Tibial nerve (tissue), 4 donors: ENCODE results near the gene NDST1.
A peak's percentile ranks its signal among the peaks of the same experiment; 100 is the strongest.

ENCODE experiments used
- EP300 ChIP-seq, 2 donors: sonication (generic); formaldehyde crosslinking; IDR thresholded peaks; one replicate each; pipeline ENCODE4 v1.6.1; 2017; ENCODE audit warnings: antibody characterized with exemption in 2 of 2, mild to moderate bottlenecking in 1 of 2
- POLR2A ChIP-seq, 2 donors: fragments of 450-650 bp; IDR thresholded peaks; one replicate each; pipeline ENCODE4 v1.6.1; 2017; ENCODE audit warnings: antibody characterized with exemption in 2 of 2, mild to moderate bottlenecking in 2 of 2, moderate library complexity in 2 of 2
- TF ChIP-seq, protein P1 (sequence below), 5 experiments: fragments of 200-600 bp in 3 of 5; fragments of 450-650 bp in 2 of 5; sonication (generic) in 3 of 5; IDR thresholded peaks; one replicate each; pipeline ENCODE4 v1.5.1; 2016 to 2019; ENCODE audit warnings: antibody characterized with exemption in 5 of 5, mild to moderate bottlenecking in 3 of 5, moderate library complexity in 2 of 5

DNA sequence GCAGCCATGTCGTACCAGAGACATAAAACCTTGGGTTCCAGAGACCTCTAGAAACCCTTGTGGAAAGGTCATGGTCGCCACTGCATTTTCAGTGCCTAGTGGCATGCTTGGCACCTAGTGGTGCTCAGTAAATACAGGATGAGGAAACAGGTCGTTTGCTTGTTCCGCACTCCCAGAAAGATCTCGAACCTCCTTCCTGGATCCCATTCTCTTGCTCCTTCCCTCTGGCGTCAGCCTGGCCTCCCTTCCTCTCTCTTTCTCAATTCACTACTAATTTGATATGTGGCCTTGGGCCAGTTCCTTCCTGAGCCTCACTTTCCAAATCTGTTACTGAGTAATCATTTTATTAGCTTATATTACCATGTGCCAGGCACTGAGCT, 4.4 kb downstream of the NDST1 start:
- TF ChIP-seq, protein P1, sequence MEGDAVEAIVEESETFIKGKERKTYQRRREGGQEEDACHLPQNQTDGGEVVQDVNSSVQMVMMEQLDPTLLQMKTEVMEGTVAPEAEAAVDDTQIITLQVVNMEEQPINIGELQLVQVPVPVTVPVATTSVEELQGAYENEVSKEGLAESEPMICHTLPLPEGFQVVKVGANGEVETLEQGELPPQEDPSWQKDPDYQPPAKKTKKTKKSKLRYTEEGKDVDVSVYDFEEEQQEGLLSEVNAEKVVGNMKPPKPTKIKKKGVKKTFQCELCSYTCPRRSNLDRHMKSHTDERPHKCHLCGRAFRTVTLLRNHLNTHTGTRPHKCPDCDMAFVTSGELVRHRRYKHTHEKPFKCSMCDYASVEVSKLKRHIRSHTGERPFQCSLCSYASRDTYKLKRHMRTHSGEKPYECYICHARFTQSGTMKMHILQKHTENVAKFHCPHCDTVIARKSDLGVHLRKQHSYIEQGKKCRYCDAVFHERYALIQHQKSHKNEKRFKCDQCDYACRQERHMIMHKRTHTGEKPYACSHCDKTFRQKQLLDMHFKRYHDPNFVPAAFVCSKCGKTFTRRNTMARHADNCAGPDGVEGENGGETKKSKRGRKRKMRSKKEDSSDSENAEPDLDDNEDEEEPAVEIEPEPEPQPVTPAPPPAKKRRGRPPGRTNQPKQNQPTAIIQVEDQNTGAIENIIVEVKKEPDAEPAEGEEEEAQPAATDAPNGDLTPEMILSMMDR (IDR thresholded peaks at IDR 0.05): no peak
- TF ChIP-seq POLR2A (IDR thresholded peaks at IDR 0.05): no peak
- TF ChIP-seq EP300 (IDR thresholded peaks at IDR 0.05): peak in 1 of 2 donors; percentile 34
